K562 (cell line): Measurements from ENCODE around the gene HIP1R. TPM values are rescaled to one million over a fixed set of nuclear protein-coding genes. Genes with fewer than 3 reads are reported as not detected.

Source experiments
- FOXP1 ChIP-seq: sonication (generic); formaldehyde crosslinking; IDR thresholded peaks from 2 replicates; pipeline ENCODE4 v1.8.0; 2022; ENCODE audit warnings: mild to moderate bottlenecking, missing genetic modification reagents
- GABPA ChIP-seq: fragments of 200-800 bp; sonication (Bioruptor generic); conservative IDR thresholded peaks from 2 replicates; pipeline ENCODE4 v1.6.1; 2016; ENCODE audit warnings: low read depth, missing genetic modification characterization, missing compliant biosample characterization
- GABPB2 ChIP-seq: fragments of 250-450 bp; sonication (Bioruptor Pico); conservative IDR thresholded peaks from 2 replicates; pipeline ENCODE4 v1.5.1; 2021; ENCODE audit warnings: mild to moderate bottlenecking
- POLR2A ChIP-seq: fragments of 450-650 bp; conservative IDR thresholded peaks from 2 replicates; pipeline ENCODE4 v1.6.1; 2016
- PTTG1 ChIP-seq: fragments of 450-650 bp; IDR thresholded peaks from 2 replicates; pipeline ENCODE4 v1.6.1; 2016; ENCODE audit warnings: low read depth, mild to moderate bottlenecking, missing genetic modification characterization, missing compliant biosample characterization
- TAF1 ChIP-seq: IDR thresholded peaks from 2 replicates; pipeline ENCODE4 v1.6.1; 2011; ENCODE audit warnings: mild to moderate bottlenecking, low read length, moderate library complexity; ENCODE audit not compliant: insufficient read depth, control insufficient read depth, severe bottlenecking; ENCODE audit errors: extremely low read depth
- TBL1XR1 ChIP-seq, 2 experiments: IDR thresholded peaks; 2 replicates each; pipeline ENCODE4 v1.6.1; 2012; ENCODE audit warnings: improper control_type of control experiment in 2 of 2, low read length in 2 of 2, mild to moderate bottlenecking in 1 of 2
- TCF3 ChIP-seq: sonication (generic); formaldehyde crosslinking; IDR thresholded peaks from 2 replicates; pipeline ENCODE4 v1.4.0; 2020; ENCODE audit warnings: mild to moderate bottlenecking, missing genetic modification reagents
- TEAD4 ChIP-seq, 2 experiments: sonication (generic) in 1 of 2; formaldehyde crosslinking in 1 of 2; IDR thresholded peaks; 2 replicates each; pipeline versions ENCODE4 v1.6.1 to v1.8.0; 2012 to 2022; ENCODE audit warnings: borderline replicate concordance in 1 of 2, inconsistent platforms in 1 of 2, low read length in 1 of 2, mild to moderate bottlenecking in 1 of 2, missing genetic modification reagents in 1 of 2
- TRIM24 ChIP-seq, 2 experiments: fragments of 450-650 bp; IDR thresholded peaks; 2 replicates each; pipeline ENCODE4 v1.6.1; 2016
- polyA plus RNA-seq, 8 experiments: library from polyadenylated mRNA; depleted of rRNA in 4 of 8; stranded (reverse) in 5 of 8; unstranded in 3 of 8; fragments of >200 nt; fragmentation: Nextera tagmentation in 2 of 8; fragmentation: Illumina TruSeq in 1 of 8; extraction: Ambion mirVana in 2 of 8; extraction: Trizol in 1 of 8; gene quantifications; 2 replicates each; pipeline versions ENCODE4 v1.2.1 to v1.2.3, GENCODE V29; 2011 to 2014; ENCODE audit warnings: inconsistent platforms in 1 of 8, missing spikeins in 1 of 8
- total RNA-seq, 7 experiments: library from RNA; depleted of rRNA in 6 of 7; stranded (reverse); fragments of >200 nt in 6 of 7; fragmentation: Illumina TruSeq in 2 of 7; extraction: Trizol in 2 of 7; gene quantifications; 2 replicates each; pipeline versions ENCODE4 v1.2.1 to v1.2.3, GENCODE V29; 2011 to 2021; ENCODE audit warnings: low replicate concordance in 1 of 7
- TF ChIP-seq, protein P1 (sequence below): fragments of 450-650 bp; IDR thresholded peaks from 2 replicates; pipeline ENCODE4 v1.6.1; 2018; ENCODE audit not compliant: partially characterized antibody
- TF ChIP-seq, protein P2 (sequence below): fragments of 450-650 bp; IDR thresholded peaks from 2 replicates; pipeline ENCODE4 v1.6.1; 2016
- TF ChIP-seq, protein P3 (sequence below), 2 experiments: fragments of 450-650 bp; IDR thresholded peaks; 2 replicates each; pipeline ENCODE4 v1.6.1; 2016
- TF ChIP-seq, protein P4 (sequence below): conservative IDR thresholded peaks from 2 replicates; pipeline ENCODE4 v1.6.1; 2011; ENCODE audit warnings: low read depth, mild to moderate bottlenecking, low read length; ENCODE audit not compliant: control insufficient read depth
- TF ChIP-seq, protein P5 (sequence below): fragments of 250-450 bp; sonication (Bioruptor Pico); IDR thresholded peaks from 2 replicates; pipeline ENCODE4 v1.8.0; 2022; ENCODE audit warnings: moderate library complexity, mild to moderate bottlenecking, inconsistent platforms
- TF ChIP-seq, protein P6 (sequence below): fragments of 250-450 bp; sonication (Bioruptor Pico); IDR thresholded peaks from 2 replicates; pipeline ENCODE4 v1.8.0; 2021; ENCODE audit warnings: moderate library complexity, mild to moderate bottlenecking, inconsistent platforms

HIP1R gene
- total and polyA plus RNA-seq, 9 of the 15 experiments (the other 6 are each of a cell fraction or from before 2014, with no cell fraction given) = 0.15 to 31.0 (median 14.2) TPM

DNA sequence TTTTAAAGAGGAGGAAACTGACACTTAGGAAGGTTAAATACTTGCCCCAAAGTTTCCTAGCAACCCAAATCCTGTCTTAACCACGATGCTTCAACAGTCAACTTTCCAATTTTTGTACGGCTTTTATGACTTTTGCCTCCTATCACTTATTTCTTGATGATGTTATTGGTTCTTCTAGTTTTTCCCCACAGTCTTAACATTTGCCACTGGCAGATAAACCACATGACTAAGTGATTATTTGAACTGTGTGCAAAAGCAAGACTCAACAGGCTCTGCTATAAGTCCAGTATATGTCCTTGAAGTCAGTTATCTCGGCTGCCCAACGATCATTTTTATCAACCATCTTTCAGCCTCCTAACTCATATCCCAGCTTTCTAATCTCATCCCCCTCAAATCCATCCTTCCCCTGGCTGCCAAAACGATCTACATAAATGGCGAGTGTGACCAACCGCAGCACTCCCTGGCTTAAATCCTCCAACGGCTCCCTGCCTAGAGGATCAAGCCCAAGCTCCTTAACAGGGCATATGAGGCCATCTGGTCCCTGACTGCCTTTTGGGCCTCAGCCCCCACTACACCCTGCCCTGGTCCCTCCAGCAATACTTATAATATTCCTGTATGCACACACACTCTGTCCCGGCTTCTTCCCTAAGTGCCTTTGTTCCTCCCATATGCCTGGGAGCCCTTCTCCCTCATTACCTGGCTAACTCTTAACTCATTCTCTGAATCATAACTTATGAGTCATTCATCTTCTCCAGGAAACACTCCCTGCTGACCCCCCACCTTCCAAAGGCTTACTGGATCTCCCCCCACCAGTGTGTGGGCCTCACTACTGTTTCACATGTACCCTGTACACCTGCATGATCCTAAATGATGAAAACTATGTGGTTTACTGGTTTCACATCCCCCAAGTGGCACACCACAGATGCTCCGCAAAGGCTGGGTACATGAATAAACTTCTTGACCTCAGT, 51.9 kb downstream of the HIP1R start (continued):
- TF ChIP-seq, protein P1, sequence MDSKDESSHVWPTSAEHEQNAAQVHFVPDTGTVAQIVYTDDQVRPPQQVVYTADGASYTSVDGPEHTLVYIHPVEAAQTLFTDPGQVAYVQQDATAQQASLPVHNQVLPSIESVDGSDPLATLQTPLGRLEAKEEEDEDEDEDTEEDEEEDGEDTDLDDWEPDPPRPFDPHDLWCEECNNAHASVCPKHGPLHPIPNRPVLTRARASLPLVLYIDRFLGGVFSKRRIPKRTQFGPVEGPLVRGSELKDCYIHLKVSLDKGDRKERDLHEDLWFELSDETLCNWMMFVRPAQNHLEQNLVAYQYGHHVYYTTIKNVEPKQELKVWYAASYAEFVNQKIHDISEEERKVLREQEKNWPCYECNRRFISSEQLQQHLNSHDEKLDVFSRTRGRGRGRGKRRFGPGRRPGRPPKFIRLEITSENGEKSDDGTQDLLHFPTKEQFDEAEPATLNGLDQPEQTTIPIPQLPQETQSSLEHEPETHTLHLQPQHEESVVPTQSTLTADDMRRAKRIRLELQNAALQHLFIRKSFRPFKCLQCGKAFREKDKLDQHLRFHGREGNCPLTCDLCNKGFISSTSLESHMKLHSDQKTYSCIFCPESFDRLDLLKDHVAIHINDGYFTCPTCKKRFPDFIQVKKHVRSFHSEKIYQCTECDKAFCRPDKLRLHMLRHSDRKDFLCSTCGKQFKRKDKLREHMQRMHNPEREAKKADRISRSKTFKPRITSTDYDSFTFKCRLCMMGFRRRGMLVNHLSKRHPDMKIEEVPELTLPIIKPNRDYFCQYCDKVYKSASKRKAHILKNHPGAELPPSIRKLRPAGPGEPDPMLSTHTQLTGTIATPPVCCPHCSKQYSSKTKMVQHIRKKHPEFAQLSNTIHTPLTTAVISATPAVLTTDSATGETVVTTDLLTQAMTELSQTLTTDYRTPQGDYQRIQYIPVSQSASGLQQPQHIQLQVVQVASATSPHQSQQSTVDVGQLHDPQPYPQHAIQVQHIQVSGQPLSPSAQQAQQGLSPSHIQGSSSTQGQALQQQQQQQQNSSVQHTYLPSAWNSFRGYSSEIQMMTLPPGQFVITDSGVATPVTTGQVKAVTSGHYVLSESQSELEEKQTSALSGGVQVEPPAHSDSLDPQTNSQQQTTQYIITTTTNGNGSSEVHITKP = peak; percentile 9
- TF ChIP-seq, protein P2, sequence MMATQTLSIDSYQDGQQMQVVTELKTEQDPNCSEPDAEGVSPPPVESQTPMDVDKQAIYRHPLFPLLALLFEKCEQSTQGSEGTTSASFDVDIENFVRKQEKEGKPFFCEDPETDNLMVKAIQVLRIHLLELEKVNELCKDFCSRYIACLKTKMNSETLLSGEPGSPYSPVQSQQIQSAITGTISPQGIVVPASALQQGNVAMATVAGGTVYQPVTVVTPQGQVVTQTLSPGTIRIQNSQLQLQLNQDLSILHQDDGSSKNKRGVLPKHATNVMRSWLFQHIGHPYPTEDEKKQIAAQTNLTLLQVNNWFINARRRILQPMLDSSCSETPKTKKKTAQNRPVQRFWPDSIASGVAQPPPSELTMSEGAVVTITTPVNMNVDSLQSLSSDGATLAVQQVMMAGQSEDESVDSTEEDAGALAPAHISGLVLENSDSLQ = peak; percentile 35; the same call in 1 of the 2 replicates
- peak; percentile 88 for TF ChIP-seq TEAD4 (IDR thresholded peaks at IDR 0.05; ENCODE audit: low read length)
- no peak for TF ChIP-seq TEAD4 (CRISPR knock-in tag; IDR thresholded peaks at IDR 0.05; ENCODE audit: borderline replicate concordance)
- TF ChIP-seq GABPA = no peak; the same call in none of the 2 replicates
- TF ChIP-seq TRIM24 (IDR thresholded peaks at IDR 0.05) = peak in 1 of 2 experiments; percentile 79; a peak in 3 of 4 replicates
- TF ChIP-seq PTTG1 = no peak
- peak; percentile 90 for TF ChIP-seq TCF3
- TF ChIP-seq, protein P3, sequence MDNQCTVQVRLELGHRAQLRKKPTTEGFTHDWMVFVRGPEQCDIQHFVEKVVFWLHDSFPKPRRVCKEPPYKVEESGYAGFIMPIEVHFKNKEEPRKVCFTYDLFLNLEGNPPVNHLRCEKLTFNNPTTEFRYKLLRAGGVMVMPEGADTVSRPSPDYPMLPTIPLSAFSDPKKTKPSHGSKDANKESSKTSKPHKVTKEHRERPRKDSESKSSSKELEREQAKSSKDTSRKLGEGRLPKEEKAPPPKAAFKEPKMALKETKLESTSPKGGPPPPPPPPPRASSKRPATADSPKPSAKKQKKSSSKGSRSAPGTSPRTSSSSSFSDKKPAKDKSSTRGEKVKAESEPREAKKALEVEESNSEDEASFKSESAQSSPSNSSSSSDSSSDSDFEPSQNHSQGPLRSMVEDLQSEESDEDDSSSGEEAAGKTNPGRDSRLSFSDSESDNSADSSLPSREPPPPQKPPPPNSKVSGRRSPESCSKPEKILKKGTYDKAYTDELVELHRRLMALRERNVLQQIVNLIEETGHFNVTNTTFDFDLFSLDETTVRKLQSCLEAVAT (IDR thresholded peaks at IDR 0.05) = peak in 1 of 2 experiments; percentile 52; a peak in 1 of 4 replicates
- TF ChIP-seq TBL1XR1 (IDR thresholded peaks at IDR 0.05; ENCODE audit: low read length in 2 of 2) = peak in 1 of 2 experiments; percentile 84; a peak in 2 of 4 replicates
- TF ChIP-seq, protein P4, sequence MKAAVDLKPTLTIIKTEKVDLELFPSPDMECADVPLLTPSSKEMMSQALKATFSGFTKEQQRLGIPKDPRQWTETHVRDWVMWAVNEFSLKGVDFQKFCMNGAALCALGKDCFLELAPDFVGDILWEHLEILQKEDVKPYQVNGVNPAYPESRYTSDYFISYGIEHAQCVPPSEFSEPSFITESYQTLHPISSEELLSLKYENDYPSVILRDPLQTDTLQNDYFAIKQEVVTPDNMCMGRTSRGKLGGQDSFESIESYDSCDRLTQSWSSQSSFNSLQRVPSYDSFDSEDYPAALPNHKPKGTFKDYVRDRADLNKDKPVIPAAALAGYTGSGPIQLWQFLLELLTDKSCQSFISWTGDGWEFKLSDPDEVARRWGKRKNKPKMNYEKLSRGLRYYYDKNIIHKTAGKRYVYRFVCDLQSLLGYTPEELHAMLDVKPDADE = 0 out of 2 replicates have a peak, but pooled peaks have one; percentile 41
- TF ChIP-seq, protein P5, sequence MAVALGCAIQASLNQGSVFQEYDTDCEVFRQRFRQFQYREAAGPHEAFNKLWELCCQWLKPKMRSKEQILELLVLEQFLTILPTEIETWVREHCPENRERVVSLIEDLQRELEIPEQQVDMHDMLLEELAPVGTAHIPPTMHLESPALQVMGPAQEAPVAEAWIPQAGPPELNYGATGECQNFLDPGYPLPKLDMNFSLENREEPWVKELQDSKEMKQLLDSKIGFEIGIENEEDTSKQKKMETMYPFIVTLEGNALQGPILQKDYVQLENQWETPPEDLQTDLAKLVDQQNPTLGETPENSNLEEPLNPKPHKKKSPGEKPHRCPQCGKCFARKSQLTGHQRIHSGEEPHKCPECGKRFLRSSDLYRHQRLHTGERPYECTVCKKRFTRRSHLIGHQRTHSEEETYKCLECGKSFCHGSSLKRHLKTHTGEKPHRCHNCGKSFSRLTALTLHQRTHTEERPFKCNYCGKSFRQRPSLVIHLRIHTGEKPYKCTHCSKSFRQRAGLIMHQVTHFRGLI (CRISPR knock-in tag) = no peak
- TF ChIP-seq, protein P6, sequence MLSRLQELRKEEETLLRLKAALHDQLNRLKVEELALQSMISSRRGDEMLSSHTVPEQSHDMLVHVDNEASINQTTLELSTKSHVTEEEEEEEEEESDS = no peak
- 0 out of 2 replicates have a peak, but pooled peaks have one; percentile 52 for TF ChIP-seq FOXP1 (CRISPR knock-in tag)
- no peak for TF ChIP-seq TAF1
- 0 out of 2 replicates have a peak, but pooled peaks have one; percentile 28 for TF ChIP-seq POLR2A
- no peak for TF ChIP-seq GABPB2 (CRISPR knock-in tag)
